Cardiac fibroblast (primary cell): ENCODE data around the gene ROPN1L.

Experiments
- DNase-seq, 2 donors: peaks; one replicate each; pipeline versions ENCODE4 v3.0.0 to v3.0.0-alpha.2; 2010; ENCODE audit warnings: low read depth in 2 of 2
- H3K4me3 ChIP-seq, 2 donors: replicated peaks in 1 of 2; 1 replicate in 1 of 2; 2 replicates in 1 of 2; pipeline ENCODE4 v1.5.1; 2011; ENCODE audit warnings: low read depth in 2 of 2, low read length in 2 of 2, mild to moderate bottlenecking in 2 of 2, moderate library complexity in 1 of 2
- CTCF ChIP-seq: IDR thresholded peaks from one replicate; pipeline ENCODE4 v1.5.1; 2011; ENCODE audit warnings: low read depth, mild to moderate bottlenecking, low read length, inconsistent platforms

ROPN1L gene

GRCh38 chr5:10461904-10462555 lies 20.4 kb downstream of the ROPN1L start:
- no peak for DNase-seq
- H3K4me3 ChIP-seq, result no peak overlapping the region
- no peak for TF ChIP-seq CTCF

GRCh38 chr5:10463566-10463965 lies 21.9 kb downstream of the ROPN1L start:
- TF ChIP-seq CTCF, result no peak
- no peak overlapping the region for H3K4me3 ChIP-seq
- DNase-seq, result no peak

- H3K4me3 ChIP-seq, result no peak overlapping the region
- DNase-seq, result no peak
- no peak for TF ChIP-seq CTCF
Measured at GRCh38 chr5:10464173-10464572, 22.5 kb downstream of the ROPN1L start.

GRCh38 chr5:10465726-10466125 lies 24.0 kb downstream of the ROPN1L start:
- TF ChIP-seq CTCF, result no peak
- no peak overlapping the region for H3K4me3 ChIP-seq
- no peak for DNase-seq

- DNase-seq, result no peak
Measured at GRCh38 chr5:10466446-10467073, 24.9 kb downstream of the ROPN1L start.

More at GRCh38 chr5:10466446-10467073, 24.9 kb downstream of the ROPN1L start:
- H3K4me3 ChIP-seq, result no peak overlapping the region
- TF ChIP-seq CTCF, result no peak
